SK-N-SH (cell line): ENCODE results near the gene LPAR1. TPM values are rescaled to one million over a fixed set of nuclear protein-coding genes. Genes with fewer than 3 reads are reported as not detected.

Experiments
- CTCF ChIA-PET: fragments of 300-600, 350-600 bp; formaldehyde crosslinking; extraction: SDS; loops from one replicate; lab custom pipeline; 2021; lab: Yijun Ruan, JAX
- POLR2A ChIA-PET: fragments of 350-600 bp; sonication (Branson Sonifier 250); formaldehyde crosslinking; extraction: SDS; loops from one replicate; lab custom pipeline; 2020; ENCODE audit warnings: antibody characterized with exemption, inconsistent platforms; lab: Yijun Ruan, JAX
- DNase-seq: peaks from one replicate; pipeline ENCODE4 v3.0.0; 2012
- H2AFZ ChIP-seq: fragments of 200-600 bp; sonication (generic); 2 replicates; pipeline ENCODE4 v1.8.1; 2016; ENCODE audit warnings: antibody characterized with exemption, mild to moderate bottlenecking, low read depth
- H3F3A ChIP-seq: fragments of 200-600 bp; sonication (generic); replicated peaks from 2 replicates; pipeline ENCODE3; 2016; ENCODE audit warnings: antibody characterized with exemption, mild to moderate bottlenecking; ENCODE audit not compliant: insufficient read depth
- H3K27ac ChIP-seq, 2 experiments: fragments of 200-500 bp in 1 of 2; fragments of 200-600 bp in 1 of 2; sonication (Bioruptor generic) in 1 of 2; sonication (generic), shearing (Covaris generic) in 1 of 2; 2 replicates each; pipeline versions ENCODE4 v1.5.1 to v1.6.1; 2014 to 2016; ENCODE audit warnings: low read depth in 2 of 2, inconsistent platforms in 1 of 2, low read length in 1 of 2, mild to moderate bottlenecking in 1 of 2, mixed read lengths in 1 of 2
- H3K27me3 ChIP-seq: fragments of 200-600 bp; sonication (generic), shearing (Covaris generic); 2 replicates; pipeline ENCODE4 v1.6.1; 2016; ENCODE audit warnings: mixed run types; ENCODE audit not compliant: insufficient read depth
- H3K36me3 ChIP-seq, 2 experiments: fragments of 200-500 bp in 1 of 2; fragments of 200-600 bp in 1 of 2; sonication (Bioruptor generic) in 1 of 2; sonication (generic) in 1 of 2; replicated peaks in 1 of 2; 2 replicates each; pipeline versions ENCODE3 to v1.5.1; 2014 to 2016; ENCODE audit warnings: low read length in 1 of 2, mild to moderate bottlenecking in 1 of 2; ENCODE audit not compliant: insufficient read depth in 2 of 2, control insufficient read depth in 1 of 2
- H3K4me1 ChIP-seq, 2 experiments: fragments of 200-500 bp in 1 of 2; fragments of 200-600 bp in 1 of 2; sonication (Bioruptor generic) in 1 of 2; sonication (generic), shearing (Covaris generic) in 1 of 2; 2 replicates each; pipeline versions ENCODE4 v1.5.1 to v1.6.1; 2014 to 2016; ENCODE audit warnings: low read depth in 1 of 2, low read length in 1 of 2, mixed run types in 1 of 2; ENCODE audit not compliant: insufficient read depth in 2 of 2, control insufficient read depth in 1 of 2
- H3K4me2 ChIP-seq: fragments of 200-600 bp; sonication (generic), shearing (Covaris generic); 2 replicates; pipeline ENCODE4 v1.6.1; 2017; ENCODE audit warnings: mixed run types
- H3K4me3 ChIP-seq, 2 experiments: fragments of 200-500 bp in 1 of 2; fragments of 200-600 bp in 1 of 2; sonication (Bioruptor generic) in 1 of 2; sonication (generic), shearing (Covaris generic) in 1 of 2; 2 replicates each; pipeline versions ENCODE4 v1.5.1 to v1.8.1; 2014 to 2016; ENCODE audit warnings: low read depth in 2 of 2, inconsistent platforms in 1 of 2, low read length in 1 of 2, mild to moderate bottlenecking in 1 of 2, mixed read lengths in 1 of 2, moderate library complexity in 1 of 2
- H3K79me2 ChIP-seq: fragments of 200-600 bp; sonication (generic); 2 replicates; pipeline ENCODE4 v1.8.1; 2017; ENCODE audit warnings: mild to moderate bottlenecking; ENCODE audit not compliant: insufficient read depth
- H3K9ac ChIP-seq: fragments of 200-600 bp; sonication (generic); 2 replicates; pipeline ENCODE4 v1.6.1; 2017; ENCODE audit warnings: mixed run types
- H3K9me2 ChIP-seq: fragments of 200-600 bp; sonication (generic); 2 replicates; pipeline ENCODE4 v1.6.1; 2017; ENCODE audit warnings: mixed run types
- H3K9me3 ChIP-seq: fragments of 200-600 bp; sonication (generic); 2 replicates; pipeline ENCODE4 v1.6.1; 2017; ENCODE audit warnings: mixed run types, mild to moderate bottlenecking, moderate library complexity
- H4K20me1 ChIP-seq: fragments of 200-600 bp; sonication (generic); 2 replicates; pipeline ENCODE4 v1.6.1; 2017; ENCODE audit warnings: mild to moderate bottlenecking, mixed run types; ENCODE audit not compliant: insufficient read depth
- FOSL2 ChIP-seq: IDR thresholded peaks from 2 replicates; pipeline ENCODE4 v1.4.0; 2012; ENCODE audit warnings: low read depth, mild to moderate bottlenecking, moderate library complexity, borderline replicate concordance
- GATA2 ChIP-seq: sonication (generic); formaldehyde crosslinking; IDR thresholded peaks from 2 replicates; pipeline ENCODE4 v1.5.0; 2020; ENCODE audit warnings: mild to moderate bottlenecking, missing genetic modification reagents
- JUND ChIP-seq: IDR thresholded peaks from 2 replicates; pipeline ENCODE4 v1.4.0; 2012
- MEF2A ChIP-seq: IDR thresholded peaks from 2 replicates; pipeline ENCODE4 v1.4.0; 2012; ENCODE audit warnings: low read depth, borderline replicate concordance
- MXI1 ChIP-seq: IDR thresholded peaks from 2 replicates; pipeline ENCODE4 v1.6.1; 2012; ENCODE audit warnings: mild to moderate bottlenecking, low read depth, low read length, improper control_type of control experiment
- PBX3 ChIP-seq: IDR thresholded peaks from 2 replicates; pipeline ENCODE4; 2012
- POLR2AphosphoS5 ChIP-seq: IDR thresholded peaks from 2 replicates; pipeline ENCODE4 v1.6.1; 2012; ENCODE audit warnings: low read depth, low read length
- RAD21 ChIP-seq: IDR thresholded peaks from 2 replicates; pipeline ENCODE4 v1.6.1; 2012; ENCODE audit warnings: mild to moderate bottlenecking, low read length
- RCOR1 ChIP-seq: fragments of 150-350 bp; IDR thresholded peaks from 2 replicates; pipeline ENCODE4 v1.6.1; 2017; ENCODE audit warnings: antibody characterized with exemption, low read length
- RFX5 ChIP-seq: IDR thresholded peaks from 2 replicates; pipeline ENCODE4 v1.6.1; 2012; ENCODE audit warnings: mild to moderate bottlenecking, improper control_type of control experiment, low read length
- RXRA ChIP-seq: IDR thresholded peaks from 2 replicates; pipeline ENCODE4 v1.4.0; 2012; ENCODE audit warnings: low read depth, mild to moderate bottlenecking, borderline replicate concordance
- WGBS: methylation state at CpG from one replicate; pipeline ENCODE4 v1.1.6; 2017; ENCODE audit warnings: low lambda C conversion rate; 5-methylcytosine and 5-hydroxymethylcytosine counted together
- polyA plus RNA-seq, 3 experiments: library from polyadenylated mRNA; depleted of rRNA; stranded (reverse); fragments of >200 nt; gene quantifications; 2 replicates each; pipeline ENCODE4 v1.2.3, GENCODE V29; 2012
- TF ChIP-seq, protein P1 (sequence below): IDR thresholded peaks from 2 replicates; pipeline ENCODE4 v1.4.0; 2012; ENCODE audit warnings: low read depth
- TF ChIP-seq, protein P2 (sequence below): fragments of 150-350 bp; IDR thresholded peaks from 2 replicates; pipeline ENCODE4 v1.6.1; 2016; ENCODE audit warnings: mild to moderate bottlenecking, low read depth, low read length
- TF ChIP-seq, protein P3 (sequence below): fragments of 200-600 bp; sonication (generic); IDR thresholded peaks from 2 replicates; pipeline ENCODE4 v1.6.1; 2017; ENCODE audit warnings: antibody characterized with exemption, mild to moderate bottlenecking, moderate library complexity
- TF ChIP-seq, protein P4 (sequence below): IDR thresholded peaks from 2 replicates; pipeline ENCODE4 v1.4.0; 2012; ENCODE audit warnings: low read depth, borderline replicate concordance

The LPAR1 gene
- polyA plus RNA-seq, 1 of the 3 experiments (the other 2 are of a cell fraction) = 9.4 TPM

DNA sequence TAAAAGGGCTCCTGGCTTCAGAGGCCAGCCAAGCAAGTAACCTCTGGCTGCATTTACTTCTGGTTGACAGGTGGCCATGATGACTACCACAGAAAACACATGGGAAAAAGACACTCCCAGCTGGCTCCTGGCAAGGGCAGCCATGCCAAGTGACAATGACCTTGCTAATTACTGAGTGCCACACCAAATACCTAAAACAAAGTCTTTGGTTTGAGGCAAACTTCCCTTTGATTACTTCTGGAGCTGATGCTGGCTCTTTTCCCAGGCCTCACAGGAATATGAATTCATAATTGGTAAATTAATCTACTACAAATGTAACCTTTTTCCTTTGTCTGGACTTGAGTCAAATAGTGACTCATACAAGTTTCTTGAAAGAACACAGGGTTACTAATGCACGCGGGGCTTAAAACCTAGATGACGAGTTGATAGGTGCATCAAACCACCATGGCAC is 61.0 kb downstream of the LPAR1 start (continued):
- TF ChIP-seq, protein P1, sequence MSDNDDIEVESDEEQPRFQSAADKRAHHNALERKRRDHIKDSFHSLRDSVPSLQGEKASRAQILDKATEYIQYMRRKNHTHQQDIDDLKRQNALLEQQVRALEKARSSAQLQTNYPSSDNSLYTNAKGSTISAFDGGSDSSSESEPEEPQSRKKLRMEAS = peak; percentile 44
- no peak for TF ChIP-seq RFX5
- TF ChIP-seq, protein P2, sequence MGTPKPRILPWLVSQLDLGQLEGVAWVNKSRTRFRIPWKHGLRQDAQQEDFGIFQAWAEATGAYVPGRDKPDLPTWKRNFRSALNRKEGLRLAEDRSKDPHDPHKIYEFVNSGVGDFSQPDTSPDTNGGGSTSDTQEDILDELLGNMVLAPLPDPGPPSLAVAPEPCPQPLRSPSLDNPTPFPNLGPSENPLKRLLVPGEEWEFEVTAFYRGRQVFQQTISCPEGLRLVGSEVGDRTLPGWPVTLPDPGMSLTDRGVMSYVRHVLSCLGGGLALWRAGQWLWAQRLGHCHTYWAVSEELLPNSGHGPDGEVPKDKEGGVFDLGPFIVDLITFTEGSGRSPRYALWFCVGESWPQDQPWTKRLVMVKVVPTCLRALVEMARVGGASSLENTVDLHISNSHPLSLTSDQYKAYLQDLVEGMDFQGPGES = no peak
- TF ChIP-seq, protein P3, sequence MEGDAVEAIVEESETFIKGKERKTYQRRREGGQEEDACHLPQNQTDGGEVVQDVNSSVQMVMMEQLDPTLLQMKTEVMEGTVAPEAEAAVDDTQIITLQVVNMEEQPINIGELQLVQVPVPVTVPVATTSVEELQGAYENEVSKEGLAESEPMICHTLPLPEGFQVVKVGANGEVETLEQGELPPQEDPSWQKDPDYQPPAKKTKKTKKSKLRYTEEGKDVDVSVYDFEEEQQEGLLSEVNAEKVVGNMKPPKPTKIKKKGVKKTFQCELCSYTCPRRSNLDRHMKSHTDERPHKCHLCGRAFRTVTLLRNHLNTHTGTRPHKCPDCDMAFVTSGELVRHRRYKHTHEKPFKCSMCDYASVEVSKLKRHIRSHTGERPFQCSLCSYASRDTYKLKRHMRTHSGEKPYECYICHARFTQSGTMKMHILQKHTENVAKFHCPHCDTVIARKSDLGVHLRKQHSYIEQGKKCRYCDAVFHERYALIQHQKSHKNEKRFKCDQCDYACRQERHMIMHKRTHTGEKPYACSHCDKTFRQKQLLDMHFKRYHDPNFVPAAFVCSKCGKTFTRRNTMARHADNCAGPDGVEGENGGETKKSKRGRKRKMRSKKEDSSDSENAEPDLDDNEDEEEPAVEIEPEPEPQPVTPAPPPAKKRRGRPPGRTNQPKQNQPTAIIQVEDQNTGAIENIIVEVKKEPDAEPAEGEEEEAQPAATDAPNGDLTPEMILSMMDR = no peak
- TF ChIP-seq GATA2 (CRISPR knock-in tag) = no peak
- TF ChIP-seq FOSL2 = peak; percentile 54; the same call in 1 of the 2 replicates

DNA sequence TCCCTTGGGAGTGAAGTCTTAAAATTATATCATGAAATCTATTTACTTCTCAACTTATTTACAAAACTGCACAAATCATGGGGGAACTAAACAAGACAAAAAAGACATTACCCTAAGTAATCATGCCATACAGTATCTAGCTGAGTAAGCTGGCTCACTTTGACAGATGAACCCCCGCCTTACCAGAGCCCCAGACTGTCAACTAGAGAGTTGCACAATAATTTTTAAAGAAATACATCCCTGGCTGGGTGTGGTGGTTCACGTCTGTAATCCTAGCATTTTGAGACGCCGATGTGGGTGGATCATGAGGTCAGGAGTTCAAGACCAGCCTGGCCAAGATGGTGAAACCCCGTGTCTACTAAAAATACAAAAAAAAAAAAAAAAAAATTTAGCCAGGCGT is 62.3 kb downstream of the LPAR1 start:
- no peak overlapping the region for H3K27ac ChIP-seq
- no peaks in the 10 kb centered on the region for H3F3A ChIP-seq
- H3K4me1 ChIP-seq = peaks cover 5 to 23% of the 10 kb centered on the region in 2 experiments; a peak in 2 of 4 replicates
- no peaks in the 10 kb centered on the region for H3K79me2 ChIP-seq
- H2AFZ ChIP-seq = no peak overlapping the region
- no peak for DNase-seq
- no peaks in the 10 kb centered on the region for H3K9me2 ChIP-seq
- no peaks in the 10 kb centered on the region for H3K9me3 ChIP-seq
- no peak for TF ChIP-seq FOSL2
- no peak for TF ChIP-seq MXI1
- TF ChIP-seq RFX5 = no peak
- no peak for TF ChIP-seq RAD21
- no peak for TF ChIP-seq POLR2AphosphoS5
- no peak for TF ChIP-seq PBX3
- no peak for TF ChIP-seq RXRA
- TF ChIP-seq, protein P1 = no peak
- no peak for TF ChIP-seq RCOR1
- no peak for TF ChIP-seq JUND
- TF ChIP-seq, protein P4, sequence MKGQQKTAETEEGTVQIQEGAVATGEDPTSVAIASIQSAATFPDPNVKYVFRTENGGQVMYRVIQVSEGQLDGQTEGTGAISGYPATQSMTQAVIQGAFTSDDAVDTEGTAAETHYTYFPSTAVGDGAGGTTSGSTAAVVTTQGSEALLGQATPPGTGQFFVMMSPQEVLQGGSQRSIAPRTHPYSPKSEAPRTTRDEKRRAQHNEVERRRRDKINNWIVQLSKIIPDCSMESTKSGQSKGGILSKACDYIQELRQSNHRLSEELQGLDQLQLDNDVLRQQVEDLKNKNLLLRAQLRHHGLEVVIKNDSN = no peak
- no peak for TF ChIP-seq MEF2A
- WGBS = 93% methylated on average over 6 of the region's 6 CpGs
- no peak overlapping the region for H3K9ac ChIP-seq
- H3K4me2 ChIP-seq = no peak overlapping the region
- no peaks in the 10 kb centered on the region for H3K36me3 ChIP-seq
- no peaks in the 10 kb centered on the region for H4K20me1 ChIP-seq
- H3K4me3 ChIP-seq = no peak overlapping the region
- CTCF ChIA-PET = no interaction called here
- POLR2A ChIA-PET = no interaction called here
- H3K27me3 ChIP-seq = no peaks in the 10 kb centered on the region
